Thoracic aorta (tissue), 2 donors: ENCODE data around the gene SPAG8. TPM values are rescaled to one million over a fixed set of nuclear protein-coding genes. Genes with fewer than 3 reads are reported as not detected.

Source experiments
- ATAC-seq: fragments of 150-250 bp; one replicate; pipeline ENCODE4 v1.8.0; 2017; ENCODE audit warnings: low read depth; ENCODE audit not compliant: insufficient number of reproducible peaks, low FRiP score
- DNase-seq: peaks from one replicate; pipeline ENCODE4 v3.0.0-alpha.2; 2020; ENCODE audit warnings: low spot score
- H3K27ac ChIP-seq, 2 donors: fragments of 200-600 bp; sonication (generic); 1 replicate in 1 of 2; 2 replicates in 1 of 2; pipeline ENCODE4 v1.5.1; 2016; ENCODE audit warnings: mild to moderate bottlenecking in 2 of 2, moderate library complexity in 2 of 2
- H3K27me3 ChIP-seq: fragments of 200-600 bp; sonication (generic); replicated peaks from 2 replicates; pipeline ENCODE4 v1.6.0; 2016; ENCODE audit warnings: mild to moderate bottlenecking; ENCODE audit not compliant: insufficient read depth
- H3K36me3 ChIP-seq: fragments of 200-600 bp; sonication (generic); one replicate; pipeline ENCODE4 v1.5.1; 2016
- H3K4me1 ChIP-seq, 2 donors: fragments of 200-600 bp; sonication (generic); 1 replicate in 1 of 2; 2 replicates in 1 of 2; pipeline versions ENCODE4 v1.5.1 to v1.6.0; 2016; ENCODE audit warnings: low read depth in 2 of 2, mild to moderate bottlenecking in 1 of 2; ENCODE audit not compliant: control insufficient read depth in 1 of 2
- H3K4me3 ChIP-seq: fragments of 200-600 bp; sonication (generic); 2 replicates; pipeline ENCODE4 v1.5.1; 2016; ENCODE audit warnings: mild to moderate bottlenecking
- H3K9me3 ChIP-seq: fragments of 200-600 bp; sonication (generic); 2 replicates; pipeline ENCODE4 v1.5.1; 2016
- total RNA-seq, 2 donors: library from RNA; depleted of rRNA; stranded (reverse); fragments of >200 nt; gene quantifications; one replicate each; pipeline versions ENCODE4 v1.1.0 to v1.2.3, GENCODE V29; 2016
- TF ChIP-seq, protein P1 (sequence below): fragments of 200-600 bp; sonication (generic); IDR thresholded peaks from one replicate; pipeline ENCODE4 v1.5.1; 2019; ENCODE audit warnings: antibody characterized with exemption

Gene SPAG8
- total RNA-seq, 2 donors from 2014 or later, result 0.21 to 5.7 TPM

DNA sequence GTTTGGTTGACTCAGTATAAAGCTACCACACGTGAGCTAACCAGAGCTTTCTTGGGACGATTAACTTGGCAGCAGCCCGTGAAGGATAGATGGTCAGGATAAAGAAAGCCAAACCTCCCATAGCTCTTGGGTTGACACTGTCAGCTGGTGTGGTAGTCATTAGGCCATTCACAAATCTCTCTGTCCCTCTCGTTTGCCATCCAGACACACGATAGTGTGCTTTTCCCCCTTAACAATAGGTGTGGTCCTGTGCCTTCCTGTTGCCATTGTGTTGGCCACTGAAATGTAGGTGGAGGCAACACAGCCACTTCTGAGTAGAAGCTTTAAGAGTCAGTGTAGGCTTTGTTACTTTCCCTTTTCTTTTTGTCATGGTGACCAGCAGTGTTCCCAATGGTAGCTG is 46.4 kb upstream of the SPAG8 start:
- H3K9me3 ChIP-seq, result no peaks in the 10 kb centered on the region
- H3K27me3 ChIP-seq, result no peaks in the 10 kb centered on the region
- ATAC-seq (no peak), DNase-seq (no peak)
- peaks cover 4% of the 10 kb centered on the region for H3K36me3 ChIP-seq
- H3K4me3 ChIP-seq, result no peak overlapping the region
- TF ChIP-seq, protein P1, sequence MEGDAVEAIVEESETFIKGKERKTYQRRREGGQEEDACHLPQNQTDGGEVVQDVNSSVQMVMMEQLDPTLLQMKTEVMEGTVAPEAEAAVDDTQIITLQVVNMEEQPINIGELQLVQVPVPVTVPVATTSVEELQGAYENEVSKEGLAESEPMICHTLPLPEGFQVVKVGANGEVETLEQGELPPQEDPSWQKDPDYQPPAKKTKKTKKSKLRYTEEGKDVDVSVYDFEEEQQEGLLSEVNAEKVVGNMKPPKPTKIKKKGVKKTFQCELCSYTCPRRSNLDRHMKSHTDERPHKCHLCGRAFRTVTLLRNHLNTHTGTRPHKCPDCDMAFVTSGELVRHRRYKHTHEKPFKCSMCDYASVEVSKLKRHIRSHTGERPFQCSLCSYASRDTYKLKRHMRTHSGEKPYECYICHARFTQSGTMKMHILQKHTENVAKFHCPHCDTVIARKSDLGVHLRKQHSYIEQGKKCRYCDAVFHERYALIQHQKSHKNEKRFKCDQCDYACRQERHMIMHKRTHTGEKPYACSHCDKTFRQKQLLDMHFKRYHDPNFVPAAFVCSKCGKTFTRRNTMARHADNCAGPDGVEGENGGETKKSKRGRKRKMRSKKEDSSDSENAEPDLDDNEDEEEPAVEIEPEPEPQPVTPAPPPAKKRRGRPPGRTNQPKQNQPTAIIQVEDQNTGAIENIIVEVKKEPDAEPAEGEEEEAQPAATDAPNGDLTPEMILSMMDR, result no peak
- no peak overlapping the region for H3K27ac ChIP-seq
- H3K4me1 ChIP-seq, result no peaks in the 10 kb centered on the region

GRCh38 chr9:35856882-35857281 is 44.8 kb upstream of the SPAG8 start:
- TF ChIP-seq, protein P1, result no peak
- H3K9me3 ChIP-seq, result no peaks in the 10 kb centered on the region
- no peak overlapping the region for H3K4me3 ChIP-seq
- ATAC-seq, result no peak
- H3K27ac ChIP-seq, result no peak overlapping the region
- H3K36me3 ChIP-seq, result peaks cover 4% of the 10 kb centered on the region
- no peaks in the 10 kb centered on the region for H3K27me3 ChIP-seq
- no peak for DNase-seq
- H3K4me1 ChIP-seq, result no peaks in the 10 kb centered on the region

DNA sequence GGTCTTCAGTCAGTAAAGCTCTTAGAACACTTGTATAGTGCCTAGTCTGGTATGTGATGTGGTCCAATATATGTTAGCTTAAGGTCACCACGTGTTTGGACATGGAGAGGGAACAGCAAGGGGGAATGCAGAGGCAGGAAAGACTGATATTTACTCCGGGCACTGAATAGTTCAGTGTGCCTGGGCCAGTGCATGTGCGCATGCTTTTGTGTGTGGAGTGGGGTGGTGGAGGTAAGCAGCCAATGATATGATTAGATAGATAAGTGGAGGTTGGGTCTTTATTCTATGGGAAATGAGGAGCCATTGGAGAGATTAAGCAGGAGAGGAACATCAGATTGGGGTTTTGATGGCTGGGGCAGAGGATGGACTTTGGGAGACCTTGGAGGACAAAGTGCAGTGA is 44.1 kb upstream of the SPAG8 start:
- Histone ChIP-seq H3K27me3 (no peaks in the 10 kb centered on the region), H3K4me3 (no peak overlapping the region), H3K9me3 (no peaks in the 10 kb centered on the region), H3K4me1 (no peaks in the 10 kb centered on the region), H3K36me3 (peaks cover 4% of the 10 kb centered on the region), H3K27ac (no peak overlapping the region)
- DNase-seq (no peak), ATAC-seq (no peak)
- TF ChIP-seq, protein P1, result no peak

- TF ChIP-seq, protein P1, result no peak
- ATAC-seq (no peak), DNase-seq (no peak)
- Histone ChIP-seq H3K9me3 (no peaks in the 10 kb centered on the region), H3K36me3 (peaks cover 4% of the 10 kb centered on the region), H3K4me1 (no peaks in the 10 kb centered on the region), H3K27ac (no peak overlapping the region), H3K27me3 (no peaks in the 10 kb centered on the region), H3K4me3 (no peak overlapping the region)
Observed at GRCh38 chr9:35854091-35854762, 42.2 kb upstream of the SPAG8 start.

GRCh38 chr9:35852876-35853865 is 41.1 kb upstream of the SPAG8 start:
- Histone ChIP-seq H3K4me1 (peaks cover 1 to 6% of the 10 kb centered on the region in 2 donors), H3K4me3 (no peak overlapping the region), H3K27me3 (no peaks in the 10 kb centered on the region), H3K9me3 (no peaks in the 10 kb centered on the region), H3K36me3 (peaks cover 4% of the 10 kb centered on the region), H3K27ac (no peak overlapping the region)
- ATAC-seq (no peak), DNase-seq (no peak)
- TF ChIP-seq, protein P1, result no peak
